Right atrium auricular region (tissue), 2 donors: ENCODE data around the gene SAMD13. TPM values are rescaled to one million over a fixed set of nuclear protein-coding genes. Genes with fewer than 3 reads are reported as not detected.

Source experiments
- DNase-seq: peaks from one replicate; pipeline ENCODE4 v3.0.0-alpha.2; 2019; ENCODE audit warnings: low spot score
- H3K27ac ChIP-seq, 2 donors: fragments of 200-600 bp; sonication (generic); 1 replicate in 1 of 2; 2 replicates in 1 of 2; pipeline ENCODE4 v1.5.1; 2016 to 2019
- H3K27me3 ChIP-seq, 2 donors: fragments of 200-600 bp; sonication (generic); one replicate each; pipeline versions ENCODE4 v1.5.1 to v1.6.0; 2017 to 2019
- H3K36me3 ChIP-seq: fragments of 200-600 bp; sonication (generic); one replicate; pipeline ENCODE4 v1.5.1; 2016
- H3K4me1 ChIP-seq, 2 donors: fragments of 200-600 bp; sonication (generic); one replicate each; pipeline versions ENCODE4 v1.5.1 to v1.6.0; 2017 to 2019
- H3K4me3 ChIP-seq, 2 donors: fragments of 200-600 bp; sonication (generic); 1 replicate in 1 of 2; 2 replicates in 1 of 2; pipeline ENCODE4 v1.5.1; 2017 to 2019; ENCODE audit warnings: mild to moderate bottlenecking in 1 of 2, moderate library complexity in 1 of 2
- H3K9me3 ChIP-seq, 2 donors: fragments of 200-600 bp; sonication (generic); one replicate each; pipeline ENCODE4 v1.5.1; 2019
- CTCF ChIP-seq, 2 donors: fragments of 200-600 bp; sonication (generic); IDR thresholded peaks; one replicate each; pipeline ENCODE4 v1.5.1; 2019; ENCODE audit warnings: antibody characterized with exemption in 2 of 2
- total RNA-seq, 2 donors: library from RNA; depleted of rRNA; stranded (reverse); fragments of >200 nt; gene quantifications; one replicate each; pipeline ENCODE4 v1.1.0, GENCODE V29; 2016

SAMD13 gene
- total RNA-seq, 2 donors from 2014 or later = 0.59 to 1.1 TPM

GRCh38 chr1:84257617-84258016 lies 43.9 kb upstream of the SAMD13 start:
- TF ChIP-seq CTCF (IDR thresholded peaks at IDR 0.05) = no peak
- Histone ChIP-seq H3K27me3 (no peaks in the 10 kb centered on the region), H3K4me3 (no peak overlapping the region), H3K27ac (no peak overlapping the region), H3K4me1 (peaks cover 0 to 17% of the 10 kb centered on the region in 2 donors), H3K36me3 (no peaks in the 10 kb centered on the region), H3K9me3 (no peaks in the 10 kb centered on the region)
- no peak for DNase-seq

- TF ChIP-seq CTCF (IDR thresholded peaks at IDR 0.05) = no peak
- Histone ChIP-seq H3K36me3 (no peaks in the 10 kb centered on the region), H3K27ac (no peak overlapping the region), H3K4me1 (peaks cover 0 to 8% of the 10 kb centered on the region in 2 donors), H3K4me3 (no peak overlapping the region), H3K9me3 (no peaks in the 10 kb centered on the region), H3K27me3 (no peaks in the 10 kb centered on the region)
- no peak for DNase-seq
Measured at GRCh38 chr1:84259376-84259775, 42.1 kb upstream of the SAMD13 start.

- H3K27me3 ChIP-seq = no peaks in the 10 kb centered on the region
- H3K4me1 ChIP-seq = peaks cover 0 to 7% of the 10 kb centered on the region in 2 donors
- H3K36me3 ChIP-seq = no peaks in the 10 kb centered on the region
- TF ChIP-seq CTCF (IDR thresholded peaks at IDR 0.05) = no peak
- no peaks in the 10 kb centered on the region for H3K9me3 ChIP-seq
- DNase-seq = no peak
- no peak overlapping the region for H3K27ac ChIP-seq
- no peak overlapping the region for H3K4me3 ChIP-seq
Measured at GRCh38 chr1:84259989-84260388, 41.5 kb upstream of the SAMD13 start.

- no peak for DNase-seq
- Histone ChIP-seq H3K4me1 (no peaks in the 10 kb centered on the region), H3K27me3 (no peaks in the 10 kb centered on the region), H3K27ac (no peak overlapping the region), H3K9me3 (no peaks in the 10 kb centered on the region), H3K4me3 (no peak overlapping the region), H3K36me3 (no peaks in the 10 kb centered on the region)
- no peak for TF ChIP-seq CTCF (IDR thresholded peaks at IDR 0.05)
Measured at GRCh38 chr1:84260852-84261518, 40.5 kb upstream of the SAMD13 start.

- no peak for TF ChIP-seq CTCF (IDR thresholded peaks at IDR 0.05)
- Histone ChIP-seq H3K36me3 (no peaks in the 10 kb centered on the region), H3K4me1 (no peaks in the 10 kb centered on the region), H3K9me3 (no peaks in the 10 kb centered on the region), H3K4me3 (no peak overlapping the region), H3K27ac (no peak overlapping the region), H3K27me3 (no peaks in the 10 kb centered on the region)
- no peak for DNase-seq
Measured at GRCh38 chr1:84264961-84265360, 36.5 kb upstream of the SAMD13 start.

- Histone ChIP-seq H3K4me3 (no peak overlapping the region), H3K9me3 (no peaks in the 10 kb centered on the region), H3K36me3 (no peaks in the 10 kb centered on the region), H3K27ac (no peak overlapping the region), H3K4me1 (no peaks in the 10 kb centered on the region), H3K27me3 (no peaks in the 10 kb centered on the region)
- TF ChIP-seq CTCF (IDR thresholded peaks at IDR 0.05) = no peak
- no peak for DNase-seq
Measured at GRCh38 chr1:84265867-84266266, 35.6 kb upstream of the SAMD13 start.
